PFSK-1 (cell line): ENCODE data around the gene DCAF17.

Experiments
- FOXP2 ChIP-seq: optimal IDR thresholded peaks from 2 replicates; pipeline ENCODE3; 2011; ENCODE audit warnings: borderline replicate concordance, control low read depth, inconsistent platforms; ENCODE audit not compliant: insufficient read depth; ENCODE audit errors: extremely low read length, extremely low read depth
- POLR2AphosphoS5 ChIP-seq: IDR thresholded peaks from 2 replicates; pipeline ENCODE4 v1.6.1; 2012; ENCODE audit warnings: low read depth, mild to moderate bottlenecking, control low read depth, low read length, moderate library complexity
- SIN3A ChIP-seq: IDR thresholded peaks from 2 replicates; pipeline ENCODE4 v1.6.1; 2012; ENCODE audit warnings: mild to moderate bottlenecking, low read length, moderate library complexity, borderline replicate concordance; ENCODE audit not compliant: insufficient read depth
- TAF1 ChIP-seq: IDR thresholded peaks from 2 replicates; pipeline ENCODE4 v1.6.1; 2012; ENCODE audit warnings: low read length, control low read depth, borderline replicate concordance; ENCODE audit not compliant: insufficient read depth
- TF ChIP-seq, protein P1 (sequence below), 2 experiments: IDR thresholded peaks; 2 replicates each; pipeline versions ENCODE4 v1.6.1 to v1.8.0; 2011 to 2012; ENCODE audit warnings: low read depth in 2 of 2, low read length in 2 of 2, control low read depth in 1 of 2, inconsistent platforms in 1 of 2, mild to moderate bottlenecking in 1 of 2, moderate library complexity in 1 of 2; ENCODE audit not compliant: insufficient read depth in 1 of 2

Gene DCAF17

GRCh38 chr2:171420728-171421563, 13.1 kb upstream of the DCAF17 start:
- TF ChIP-seq, protein P1, sequence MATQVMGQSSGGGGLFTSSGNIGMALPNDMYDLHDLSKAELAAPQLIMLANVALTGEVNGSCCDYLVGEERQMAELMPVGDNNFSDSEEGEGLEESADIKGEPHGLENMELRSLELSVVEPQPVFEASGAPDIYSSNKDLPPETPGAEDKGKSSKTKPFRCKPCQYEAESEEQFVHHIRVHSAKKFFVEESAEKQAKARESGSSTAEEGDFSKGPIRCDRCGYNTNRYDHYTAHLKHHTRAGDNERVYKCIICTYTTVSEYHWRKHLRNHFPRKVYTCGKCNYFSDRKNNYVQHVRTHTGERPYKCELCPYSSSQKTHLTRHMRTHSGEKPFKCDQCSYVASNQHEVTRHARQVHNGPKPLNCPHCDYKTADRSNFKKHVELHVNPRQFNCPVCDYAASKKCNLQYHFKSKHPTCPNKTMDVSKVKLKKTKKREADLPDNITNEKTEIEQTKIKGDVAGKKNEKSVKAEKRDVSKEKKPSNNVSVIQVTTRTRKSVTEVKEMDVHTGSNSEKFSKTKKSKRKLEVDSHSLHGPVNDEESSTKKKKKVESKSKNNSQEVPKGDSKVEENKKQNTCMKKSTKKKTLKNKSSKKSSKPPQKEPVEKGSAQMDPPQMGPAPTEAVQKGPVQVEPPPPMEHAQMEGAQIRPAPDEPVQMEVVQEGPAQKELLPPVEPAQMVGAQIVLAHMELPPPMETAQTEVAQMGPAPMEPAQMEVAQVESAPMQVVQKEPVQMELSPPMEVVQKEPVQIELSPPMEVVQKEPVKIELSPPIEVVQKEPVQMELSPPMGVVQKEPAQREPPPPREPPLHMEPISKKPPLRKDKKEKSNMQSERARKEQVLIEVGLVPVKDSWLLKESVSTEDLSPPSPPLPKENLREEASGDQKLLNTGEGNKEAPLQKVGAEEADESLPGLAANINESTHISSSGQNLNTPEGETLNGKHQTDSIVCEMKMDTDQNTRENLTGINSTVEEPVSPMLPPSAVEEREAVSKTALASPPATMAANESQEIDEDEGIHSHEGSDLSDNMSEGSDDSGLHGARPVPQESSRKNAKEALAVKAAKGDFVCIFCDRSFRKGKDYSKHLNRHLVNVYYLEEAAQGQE (IDR thresholded peaks at IDR 0.05; ENCODE audit: insufficient read depth in 1 of 2, low read depth in 2 of 2, low read length in 2 of 2) = no peak
- TF ChIP-seq TAF1 (no peak), POLR2AphosphoS5 (no peak), FOXP2 (no peak), SIN3A (no peak)

DNA sequence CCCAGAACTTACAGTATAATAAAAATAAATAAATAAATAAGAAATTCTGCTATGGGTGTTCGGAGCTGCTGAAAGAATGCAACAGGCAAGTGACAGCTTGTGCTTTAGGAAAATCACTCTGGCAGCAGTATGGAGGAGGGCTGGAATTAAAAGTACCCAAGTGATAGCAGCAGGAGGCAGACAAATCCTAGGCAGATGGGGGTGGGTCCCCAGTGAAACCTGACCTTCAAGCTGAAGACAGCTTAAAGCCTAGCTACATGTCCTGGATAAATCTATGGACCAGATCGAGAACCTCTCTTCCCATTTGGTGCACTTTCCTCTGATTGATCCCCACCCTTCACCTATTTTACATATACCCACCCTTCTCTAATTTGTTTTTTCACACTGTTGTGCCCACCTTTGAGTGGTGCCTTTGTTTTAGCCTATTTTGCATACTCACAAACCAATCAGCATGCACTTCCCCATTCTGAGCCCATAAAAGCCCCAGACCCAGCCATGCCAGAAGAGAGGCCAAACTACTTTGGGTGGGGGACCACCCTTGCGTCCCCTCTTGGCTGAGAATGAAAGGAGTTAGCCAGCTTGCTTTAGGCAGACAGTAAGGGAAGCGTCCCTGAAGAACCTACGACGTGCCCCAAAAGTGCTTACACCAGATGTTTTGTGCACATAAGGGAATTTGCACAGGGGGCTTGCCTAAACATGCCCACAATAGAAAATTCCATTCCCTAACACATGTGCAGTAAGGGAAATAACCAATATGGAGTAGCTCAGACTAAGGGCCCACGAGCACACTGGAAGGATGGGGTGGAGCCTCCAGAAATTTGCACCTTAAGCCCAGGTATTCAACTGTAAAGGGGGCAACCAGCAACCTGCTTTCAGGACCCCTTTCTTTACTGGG, 3.3 kb upstream of the DCAF17 start:
- TF ChIP-seq POLR2AphosphoS5 (no peak), TAF1 (no peak), FOXP2 (no peak), SIN3A (no peak)
- TF ChIP-seq, protein P1 (IDR thresholded peaks at IDR 0.05; ENCODE audit: insufficient read depth in 1 of 2, low read depth in 2 of 2, low read length in 2 of 2) = no peak

GRCh38 chr2:171431677-171432167, 2.3 kb upstream of the DCAF17 start:
- TF ChIP-seq, protein P1 (IDR thresholded peaks at IDR 0.05; ENCODE audit: insufficient read depth in 1 of 2, low read depth in 2 of 2, low read length in 2 of 2) = no peak
- no peak for TF ChIP-seq POLR2AphosphoS5
- no peak for TF ChIP-seq SIN3A
- TF ChIP-seq TAF1 = no peak
- TF ChIP-seq FOXP2 = no peak

GRCh38 chr2:171432206-171432968, 1.6 kb upstream of the DCAF17 start:
- TF ChIP-seq FOXP2 = no peak
- TF ChIP-seq, protein P1 (IDR thresholded peaks at IDR 0.05; ENCODE audit: insufficient read depth in 1 of 2, low read depth in 2 of 2, low read length in 2 of 2) = no peak
- TF ChIP-seq TAF1 = no peak
